Measurements from ENCODE around the gene IFT122.
"Not testable (repeated sequence)": the region's sequence is repeated elsewhere in the genome, so short reads cannot be mapped to it uniquely, and the experiment has no call there.

The IFT122 gene

DNA sequence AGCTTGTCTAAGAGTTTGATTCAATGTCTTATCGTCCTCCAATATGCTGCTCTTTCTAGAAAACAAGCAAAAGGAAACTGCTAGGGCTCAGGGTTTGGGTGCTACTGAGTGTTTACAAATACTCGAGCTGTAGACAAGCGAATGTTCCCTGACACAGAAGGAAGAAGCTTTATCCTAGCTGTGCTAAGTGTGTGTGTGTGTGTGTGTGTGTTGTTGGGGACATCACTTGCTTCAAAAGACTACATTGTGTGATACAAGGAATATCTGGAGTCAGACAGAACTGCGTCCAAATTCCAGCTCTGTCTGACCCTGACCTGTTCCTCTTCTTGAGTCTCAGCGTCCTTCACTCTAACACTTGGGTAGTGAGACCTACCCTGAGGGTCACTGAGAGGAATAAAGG, 54.5 kb downstream of the IFT122 start:
- peak; percentile 13 for DNase-seq (ENCODE audit: low read depth, low spot score)

- peak; percentile 73 for DNase-seq (ENCODE audit: low read depth, low spot score)
Observed at GRCh38 chr3:129495006-129495639, 55.1 kb downstream of the IFT122 start.

GRCh38 chr3:129497876-129498275, 57.9 kb downstream of the IFT122 start:
- DNase-seq (ENCODE audit: low read depth, low spot score), result not testable (repeated sequence)

- DNase-seq (ENCODE audit: low read depth, low spot score), result not testable (repeated sequence)
Observed at GRCh38 chr3:129498603-129499488, 58.8 kb downstream of the IFT122 start.

DNA sequence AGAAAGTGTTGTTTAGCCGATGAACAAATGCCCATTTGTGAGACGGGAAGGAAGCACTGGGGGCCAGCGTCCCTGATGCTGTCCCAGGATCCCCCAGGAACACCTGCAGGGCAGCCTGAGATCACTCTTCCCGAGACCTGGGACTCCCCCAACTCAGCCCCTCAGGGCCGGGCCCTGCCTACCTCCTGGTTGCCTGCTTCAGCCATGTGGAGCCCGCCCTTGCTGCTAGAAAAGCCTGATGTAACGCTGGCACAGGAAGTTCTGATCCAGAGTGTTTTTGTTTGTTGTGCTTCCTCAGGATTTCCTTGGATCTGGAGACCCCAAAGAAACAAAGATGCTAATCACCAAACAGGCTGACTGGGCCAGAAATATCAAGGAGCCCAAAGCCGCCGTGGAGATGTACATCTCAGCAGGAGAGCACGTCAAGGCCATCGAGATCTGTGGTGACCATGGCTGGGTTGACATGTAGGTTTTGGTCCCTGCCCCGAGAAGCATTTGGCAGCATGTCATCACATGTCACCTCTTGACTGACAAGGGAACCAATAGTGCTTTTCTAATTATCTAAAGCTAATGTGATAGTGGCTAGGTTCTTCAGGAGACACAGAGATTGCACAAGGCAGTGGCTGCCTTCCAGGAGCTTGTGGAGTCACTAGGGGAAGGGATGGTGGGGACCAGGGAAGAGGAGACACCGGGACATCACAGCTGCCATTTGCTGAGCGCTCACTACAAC, 59.7 kb downstream of the IFT122 start:
- not testable (repeated sequence) for DNase-seq (ENCODE audit: low read depth, low spot score)

DNA sequence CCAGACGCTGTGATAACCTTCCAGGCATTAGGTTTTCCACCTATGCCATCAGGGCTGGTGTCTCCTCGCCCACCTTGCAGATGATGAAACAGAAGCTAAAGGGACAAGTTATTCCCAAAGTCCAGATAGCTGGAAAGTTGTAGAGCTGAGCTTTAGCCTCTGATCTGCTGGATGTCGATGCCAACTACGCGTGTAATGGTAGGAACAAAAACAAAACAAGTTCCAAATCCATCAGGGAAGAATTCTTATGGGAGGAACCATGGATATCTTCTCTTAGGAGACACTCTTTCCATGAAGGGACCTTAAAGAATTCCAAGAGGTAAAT, 60.3 kb downstream of the IFT122 start:
- DNase-seq (ENCODE audit: low read depth, low spot score), result no peak

DNA sequence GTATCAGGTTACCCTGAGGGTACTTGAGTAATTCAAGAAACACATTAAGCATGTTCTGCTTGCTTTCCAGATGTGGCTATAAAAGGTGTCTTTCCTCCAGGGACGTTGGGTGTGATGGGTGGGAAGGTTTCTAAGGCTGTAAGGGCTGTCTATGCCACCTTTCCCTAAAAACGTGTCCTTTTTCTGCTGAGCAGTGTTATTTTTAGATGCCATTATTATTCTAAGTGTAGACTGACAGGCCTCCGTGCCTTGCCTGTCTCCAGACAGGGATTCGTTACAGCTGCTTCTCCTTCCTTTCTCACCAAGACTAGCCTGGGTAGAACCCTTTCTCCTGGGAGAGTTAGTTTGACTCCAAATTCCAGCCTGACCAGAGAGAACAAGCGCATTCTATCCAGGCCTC, 61.6 kb downstream of the IFT122 start:
- DNase-seq (ENCODE audit: low read depth, low spot score), result no peak

DNA sequence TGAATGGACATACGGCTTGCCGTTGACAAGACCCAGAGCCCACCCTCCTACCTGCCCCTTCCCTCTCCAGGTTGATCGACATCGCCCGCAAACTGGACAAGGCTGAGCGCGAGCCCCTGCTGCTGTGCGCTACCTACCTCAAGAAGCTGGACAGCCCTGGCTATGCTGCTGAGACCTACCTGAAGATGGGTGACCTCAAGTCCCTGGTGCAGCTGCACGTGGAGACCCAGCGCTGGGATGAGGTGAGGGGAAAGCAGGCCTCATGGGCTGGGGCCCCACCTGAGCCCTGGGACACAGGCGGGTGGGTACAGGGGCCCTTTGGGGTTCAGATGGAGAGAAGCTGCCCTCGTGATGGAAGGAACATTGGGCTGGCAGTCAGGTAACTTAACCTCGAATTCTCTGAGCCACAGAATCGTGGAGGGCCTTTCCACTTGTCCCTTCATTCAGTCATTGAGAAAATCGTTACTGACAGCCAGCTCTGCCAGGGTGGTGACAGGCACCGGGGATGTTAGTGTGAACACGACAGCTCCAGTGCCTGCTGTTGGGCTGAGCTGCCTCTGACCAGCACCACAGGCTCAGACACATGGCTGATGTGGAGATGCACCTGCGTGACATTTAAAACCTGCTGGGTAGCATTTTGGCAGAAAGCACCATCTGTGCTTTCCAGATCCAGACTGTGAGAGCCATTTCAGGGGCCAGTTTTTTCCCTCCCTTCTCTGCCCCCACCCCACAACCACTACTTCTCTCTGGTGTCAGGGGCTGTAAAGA, 62.8 kb downstream of the IFT122 start:
- no peak for DNase-seq (ENCODE audit: low read depth, low spot score)

GRCh38 chr3:129503471-129504291, 63.7 kb downstream of the IFT122 start:
- peak; percentile 11 for DNase-seq (ENCODE audit: low read depth, low spot score)

DNA sequence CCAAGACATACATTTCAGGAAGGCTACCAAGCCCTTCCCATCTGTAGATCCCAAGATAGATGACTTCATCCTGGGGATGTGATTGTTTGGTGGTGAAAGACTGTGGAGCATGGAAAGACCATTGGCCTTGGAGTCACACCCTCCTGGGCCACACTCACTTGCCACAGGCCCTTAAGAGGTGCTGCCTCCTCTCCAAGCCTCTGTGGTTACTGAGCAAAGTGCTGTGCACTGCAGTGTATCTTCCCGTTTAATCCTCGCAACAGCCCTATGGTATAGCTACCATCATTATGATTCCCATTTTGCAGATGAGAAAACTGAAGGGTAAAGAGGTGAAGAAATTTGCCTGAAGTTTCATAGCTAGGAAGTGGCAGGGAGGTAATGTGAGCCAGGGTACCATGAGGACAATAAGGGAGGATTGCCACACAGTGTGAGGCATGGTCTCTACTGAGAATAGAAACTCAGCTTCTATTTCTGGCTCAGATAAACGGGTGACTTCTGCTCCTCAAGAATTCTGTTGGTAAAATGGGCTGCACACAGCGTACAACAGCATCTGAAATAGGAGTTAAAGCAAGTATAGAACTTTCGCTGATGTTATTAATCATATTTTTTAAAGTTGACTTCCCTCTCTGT, 64.6 kb downstream of the IFT122 start:
- no peak for DNase-seq (ENCODE audit: low read depth, low spot score)

DNA sequence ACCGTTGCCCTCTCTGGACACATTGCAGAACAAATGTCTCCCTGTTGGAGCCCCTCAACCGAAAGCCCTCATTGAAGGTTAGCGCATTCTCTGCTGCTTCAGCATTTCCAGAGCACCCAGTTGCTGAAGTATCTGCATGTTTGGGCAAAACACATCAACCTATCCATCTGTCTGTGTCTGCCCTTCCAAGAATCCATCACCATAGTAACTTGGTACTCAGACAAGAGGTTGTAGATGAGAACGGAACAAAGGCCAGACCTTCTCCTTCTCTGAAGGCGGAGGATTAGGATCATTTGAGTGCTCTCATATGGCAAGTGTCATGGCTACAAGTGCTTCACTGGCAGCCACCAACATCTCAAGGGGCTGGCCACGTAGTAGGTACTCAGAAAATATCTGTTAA, 65.3 kb downstream of the IFT122 start:
- DNase-seq (ENCODE audit: low read depth, low spot score), result no peak

DNA sequence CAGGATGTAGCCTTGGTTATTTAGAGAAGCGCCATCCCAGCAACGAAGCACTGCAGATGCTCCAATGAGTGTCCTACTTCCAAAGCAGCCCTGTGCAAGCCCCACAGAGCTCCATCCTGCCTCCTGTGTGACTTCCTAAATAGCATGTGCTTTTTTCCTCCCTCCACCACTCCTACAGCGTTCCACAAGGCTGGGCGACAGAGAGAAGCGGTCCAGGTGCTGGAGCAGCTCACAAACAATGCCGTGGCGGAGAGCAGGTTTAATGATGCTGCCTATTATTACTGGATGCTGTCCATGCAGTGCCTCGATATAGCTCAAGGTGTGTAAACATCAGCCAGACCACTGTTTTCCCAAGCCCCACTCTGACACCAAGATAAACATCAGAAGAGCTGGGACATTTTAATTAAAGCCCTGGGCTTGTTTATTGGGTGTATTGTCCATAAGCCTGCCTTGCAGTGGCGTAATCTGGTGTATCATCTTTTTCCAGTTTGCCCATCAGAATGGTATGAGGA, 66.3 kb downstream of the IFT122 start:
- no peak for DNase-seq (ENCODE audit: low read depth, low spot score)

DNA sequence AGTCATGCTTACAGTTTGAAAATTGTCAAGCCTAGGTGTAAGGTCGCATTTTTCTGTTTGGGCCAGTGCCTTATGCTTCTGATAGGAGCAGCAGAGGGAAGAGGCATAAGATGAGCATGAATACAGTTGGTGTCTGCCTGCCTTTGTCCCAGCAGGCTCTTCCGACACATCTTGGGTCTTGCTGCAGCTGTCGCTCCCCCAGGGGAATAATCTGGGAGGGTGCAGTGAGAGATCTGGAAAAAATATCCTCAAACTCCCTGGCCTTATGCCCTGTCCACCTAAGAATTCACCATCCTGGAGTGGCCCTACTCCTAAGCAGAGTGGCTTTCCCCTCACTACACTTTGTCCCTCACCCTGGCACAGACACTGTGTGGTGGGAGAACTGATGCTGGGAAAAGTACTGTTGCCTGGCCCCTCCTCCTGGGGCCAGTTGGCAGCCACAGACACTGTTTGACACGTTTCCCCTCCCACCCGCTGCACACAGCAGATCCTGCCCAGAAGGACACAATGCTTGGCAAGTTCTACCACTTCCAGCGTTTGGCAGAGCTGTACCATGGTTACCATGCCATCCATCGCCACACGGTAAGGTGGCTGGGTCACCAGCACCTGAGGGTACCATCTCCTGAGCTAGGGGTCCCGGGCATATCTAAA, 67.3 kb downstream of the IFT122 start:
- peak; percentile 53 for DNase-seq (ENCODE audit: low read depth, low spot score)

DNA sequence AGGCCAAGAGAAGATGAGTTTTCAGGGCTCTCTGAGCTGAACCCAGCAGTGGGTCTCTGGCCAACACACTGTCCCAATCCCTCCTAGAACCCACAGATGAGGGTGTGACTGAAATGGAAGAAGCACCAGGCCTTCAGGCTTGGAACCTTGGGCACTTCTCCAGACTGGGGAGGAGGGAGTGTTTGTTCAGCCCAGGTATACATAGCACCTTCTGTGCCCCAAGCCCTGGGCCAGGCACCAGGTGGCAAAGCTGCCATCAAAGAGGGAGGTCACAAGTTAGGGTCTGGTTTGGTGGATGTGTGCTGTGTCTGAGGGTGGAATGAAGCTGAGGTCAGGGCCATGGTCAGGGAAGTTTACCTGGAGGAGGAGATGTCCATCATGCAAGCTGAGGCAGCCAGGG, 72.6 kb downstream of the IFT122 start:
- no peak for DNase-seq (ENCODE audit: low read depth, low spot score)

- DNase-seq (ENCODE audit: low read depth, low spot score), result no peak
Observed at GRCh38 chr3:129513705-129514104, 73.7 kb downstream of the IFT122 start.

DNA sequence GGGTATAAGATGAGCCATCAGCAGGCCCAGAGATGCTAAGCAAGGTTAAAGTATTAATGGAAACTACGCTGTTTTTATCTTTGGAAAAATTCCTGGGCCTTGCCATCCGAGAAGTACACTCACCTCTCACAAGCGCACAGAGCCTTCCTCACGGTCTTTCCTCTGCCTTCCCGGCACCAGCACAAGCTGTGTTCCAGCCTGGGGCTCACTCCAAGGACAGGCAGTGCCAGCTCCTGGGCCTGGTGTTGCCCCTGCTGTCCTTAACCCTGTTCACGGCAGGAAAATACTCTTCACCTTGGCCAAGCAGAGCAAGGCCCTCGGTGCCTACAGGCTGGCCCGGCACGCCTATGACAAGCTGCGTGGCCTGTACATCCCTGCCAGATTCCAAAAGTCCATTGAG, 74.1 kb downstream of the IFT122 start:
- no peak for DNase-seq (ENCODE audit: low read depth, low spot score)

- no peak for DNase-seq (ENCODE audit: low read depth, low spot score)
Observed at GRCh38 chr3:129514563-129514962, 74.5 kb downstream of the IFT122 start.

DNA sequence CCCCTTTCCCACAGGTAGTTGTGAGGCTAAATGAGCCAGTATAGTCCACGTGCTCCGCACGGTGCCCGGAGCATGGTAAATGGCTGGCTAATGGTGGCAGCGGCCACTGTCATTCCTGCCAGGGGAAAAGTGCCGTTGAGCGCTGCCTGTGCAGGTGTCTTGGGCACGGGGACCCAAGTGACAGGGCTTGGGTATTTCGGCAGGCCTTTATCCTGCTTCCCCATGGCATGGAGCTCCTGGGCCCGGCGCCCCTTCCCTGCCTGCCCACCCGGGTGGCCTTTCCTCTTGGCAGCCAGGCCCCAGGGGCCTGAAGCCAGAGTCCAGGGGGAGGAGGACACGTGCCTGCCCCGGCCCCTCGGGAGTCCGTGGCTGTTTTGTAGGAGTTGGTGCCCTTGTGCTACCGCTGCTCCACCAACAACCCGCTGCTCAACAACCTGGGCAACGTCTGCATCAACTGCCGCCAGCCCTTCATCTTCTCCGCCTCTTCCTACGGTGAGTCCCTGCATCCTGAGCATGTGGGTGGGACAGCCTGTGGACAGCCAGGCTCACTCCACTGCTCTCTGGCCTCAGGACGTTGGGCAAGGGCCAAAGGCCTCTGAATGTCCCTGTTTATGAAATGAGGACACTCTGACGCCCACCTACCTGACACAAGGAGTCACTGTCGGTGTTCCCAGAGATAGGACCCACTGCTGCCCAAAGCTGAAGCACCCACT, 75.2 kb downstream of the IFT122 start:
- not testable (repeated sequence) for DNase-seq (ENCODE audit: low read depth, low spot score)

GRCh38 chr3:129515821-129516432, 75.9 kb downstream of the IFT122 start:
- not testable (repeated sequence) for DNase-seq (ENCODE audit: low read depth, low spot score)
